Stomach (tissue), 4 donors: ENCODE measurements around the gene TOMM5.

ENCODE experiments used
- POLR2AphosphoS5 ChIP-seq, 3 donors: sonication (generic); formaldehyde crosslinking; IDR thresholded peaks; one replicate each; pipeline ENCODE4 v1.6.1; 2016; ENCODE audit warnings: antibody characterized with exemption in 3 of 3
- TF ChIP-seq, protein P1 (sequence below), 7 experiments: fragments of 450-650 bp in 4 of 7; fragments of 200-600 bp in 3 of 7; sonication (generic) in 3 of 7; IDR thresholded peaks; one replicate each; pipeline ENCODE4 v1.5.1; 2016 to 2019; ENCODE audit warnings: antibody characterized with exemption in 7 of 7, control low read depth in 2 of 7, mild to moderate bottlenecking in 1 of 7

DNA sequence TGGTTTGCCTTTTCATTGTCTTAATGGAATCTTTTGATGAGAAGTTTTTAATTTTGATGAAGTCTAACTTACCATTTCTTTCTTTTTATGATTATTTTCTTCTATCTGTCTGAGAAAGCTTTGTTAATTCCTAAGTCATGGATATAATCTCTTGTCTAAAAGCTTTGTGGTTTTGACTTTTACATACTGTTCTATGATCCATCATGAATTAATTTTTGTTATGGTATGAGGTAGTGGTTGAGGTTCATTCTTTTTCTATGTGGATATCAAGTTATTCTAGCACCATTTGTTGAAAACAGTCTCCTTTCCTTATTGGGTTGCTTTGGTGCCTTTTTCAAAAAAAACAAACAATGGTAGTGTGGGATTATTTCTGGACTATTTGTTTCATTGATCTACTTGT is 36.6 kb downstream of the TOMM5 start:
- TF ChIP-seq, protein P1, sequence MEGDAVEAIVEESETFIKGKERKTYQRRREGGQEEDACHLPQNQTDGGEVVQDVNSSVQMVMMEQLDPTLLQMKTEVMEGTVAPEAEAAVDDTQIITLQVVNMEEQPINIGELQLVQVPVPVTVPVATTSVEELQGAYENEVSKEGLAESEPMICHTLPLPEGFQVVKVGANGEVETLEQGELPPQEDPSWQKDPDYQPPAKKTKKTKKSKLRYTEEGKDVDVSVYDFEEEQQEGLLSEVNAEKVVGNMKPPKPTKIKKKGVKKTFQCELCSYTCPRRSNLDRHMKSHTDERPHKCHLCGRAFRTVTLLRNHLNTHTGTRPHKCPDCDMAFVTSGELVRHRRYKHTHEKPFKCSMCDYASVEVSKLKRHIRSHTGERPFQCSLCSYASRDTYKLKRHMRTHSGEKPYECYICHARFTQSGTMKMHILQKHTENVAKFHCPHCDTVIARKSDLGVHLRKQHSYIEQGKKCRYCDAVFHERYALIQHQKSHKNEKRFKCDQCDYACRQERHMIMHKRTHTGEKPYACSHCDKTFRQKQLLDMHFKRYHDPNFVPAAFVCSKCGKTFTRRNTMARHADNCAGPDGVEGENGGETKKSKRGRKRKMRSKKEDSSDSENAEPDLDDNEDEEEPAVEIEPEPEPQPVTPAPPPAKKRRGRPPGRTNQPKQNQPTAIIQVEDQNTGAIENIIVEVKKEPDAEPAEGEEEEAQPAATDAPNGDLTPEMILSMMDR (IDR thresholded peaks at IDR 0.05) = no peak
- TF ChIP-seq POLR2AphosphoS5 (IDR thresholded peaks at IDR 0.05) = no peak
